ENCODE results near the gene DUSP12. TPM values are rescaled to one million over a fixed set of nuclear protein-coding genes. Genes with fewer than 3 reads are reported as not detected.

Gene DUSP12
- total and polyA plus RNA-seq, 2 experiments from 2014 or later, result 35.4 to 47.9 TPM

- Histone ChIP-seq H3K36me3 (replicated peaks; ENCODE audit: insufficient read depth, low read depth) (no peaks in the 10 kb centered on the region), H3K27me3 (no peaks in the 10 kb centered on the region), H3K9me3 (ENCODE audit: low read depth) (no peaks in the 10 kb centered on the region), H3K79me2 (no peaks in the 10 kb centered on the region), H3K4me3 (no peak overlapping the region), H3K4me2 (no peak overlapping the region), H3K27ac (no peak overlapping the region), H4K20me1 (ENCODE audit: insufficient read depth, poor library complexity, severe bottlenecking) (no peaks in the 10 kb centered on the region), H3K9me2 (replicated peaks; ENCODE audit: insufficient read depth) (no peaks in the 10 kb centered on the region), H3K4me1 (ENCODE audit: insufficient read depth) (no peaks in the 10 kb centered on the region), H2AFZ (no peak overlapping the region)
- TF ChIP-seq CTCF (IDR thresholded peaks at IDR 0.05; ENCODE audit: poor library complexity), result no peak
- TF ChIP-seq EZH2 (IDR thresholded peaks at IDR 0.05; ENCODE audit: borderline replicate concordance), result no peak
- TF ChIP-seq EZH2phosphoT487 (IDR thresholded peaks at IDR 0.05; ENCODE audit: low read depth, severe bottlenecking, unreplicated experiment), result no peak
- no peak for DNase-seq (ENCODE audit: low spot score)
- 90% methylated on average over 4 of the region's 4 CpGs for WGBS (ENCODE audit: low lambda C conversion rate, missing lambda C conversion rate)
These were observed 41.2 kb downstream of the DUSP12 start for GRCh38 chr1:161790587-161791317.

GRCh38 chr1:161791904-161792655 lies 42.5 kb downstream of the DUSP12 start:
- 87% methylated on average over 5 of the region's 5 CpGs for WGBS (ENCODE audit: low lambda C conversion rate, missing lambda C conversion rate)
- H3K36me3 ChIP-seq (replicated peaks; ENCODE audit: insufficient read depth, low read depth), result no peaks in the 10 kb centered on the region

DNA sequence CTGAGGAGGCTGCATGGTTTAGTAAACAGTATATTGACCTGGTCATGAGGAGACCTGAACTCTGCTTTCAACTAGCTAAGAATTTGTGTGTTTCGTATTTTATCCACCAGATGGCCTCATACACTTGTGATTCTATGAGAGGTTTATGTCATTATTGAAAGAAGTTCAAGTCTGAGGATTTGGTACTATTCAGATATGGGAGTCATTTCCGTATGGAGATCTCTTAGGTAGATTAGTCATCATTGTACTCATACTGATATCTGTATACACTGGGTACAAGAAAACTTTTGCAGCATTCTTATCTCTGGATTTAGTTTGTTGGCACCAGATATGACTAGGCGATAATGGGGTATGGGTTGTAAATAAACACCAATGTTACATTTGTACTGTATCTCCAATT lies 43.2 kb downstream of the DUSP12 start:
- Histone ChIP-seq H3K9me2 (replicated peaks; ENCODE audit: insufficient read depth) (no peaks in the 10 kb centered on the region), H3K4me3 (no peak overlapping the region), H2AFZ (no peak overlapping the region), H3K79me2 (no peaks in the 10 kb centered on the region), H3K27me3 (no peaks in the 10 kb centered on the region), H3K9me3 (ENCODE audit: low read depth) (no peaks in the 10 kb centered on the region), H3K4me2 (no peak overlapping the region), H3K36me3 (replicated peaks; ENCODE audit: insufficient read depth, low read depth) (no peaks in the 10 kb centered on the region), H3K4me1 (ENCODE audit: insufficient read depth) (no peaks in the 10 kb centered on the region), H3K27ac (no peak overlapping the region), H4K20me1 (ENCODE audit: insufficient read depth, poor library complexity, severe bottlenecking) (no peaks in the 10 kb centered on the region)
- no peak for TF ChIP-seq EZH2 (IDR thresholded peaks at IDR 0.05; ENCODE audit: borderline replicate concordance)
- TF ChIP-seq CTCF (IDR thresholded peaks at IDR 0.05; ENCODE audit: poor library complexity), result peak; percentile 68
- TF ChIP-seq EZH2phosphoT487 (IDR thresholded peaks at IDR 0.05; ENCODE audit: low read depth, severe bottlenecking, unreplicated experiment), result no peak
- 37% methylated on average over 3 of the region's 3 CpGs for WGBS (ENCODE audit: low lambda C conversion rate, missing lambda C conversion rate)
- DNase-seq (ENCODE audit: low spot score), result peak; percentile 62

More at GRCh38 chr1:161791904-161792655, 42.5 kb downstream of the DUSP12 start:
- Histone ChIP-seq H3K4me2 (no peak overlapping the region), H3K4me1 (ENCODE audit: insufficient read depth) (no peaks in the 10 kb centered on the region), H3K79me2 (no peaks in the 10 kb centered on the region), H4K20me1 (ENCODE audit: insufficient read depth, poor library complexity, severe bottlenecking) (no peaks in the 10 kb centered on the region), H3K4me3 (no peak overlapping the region), H2AFZ (no peak overlapping the region), H3K27ac (no peak overlapping the region), H3K9me3 (ENCODE audit: low read depth) (no peaks in the 10 kb centered on the region), H3K27me3 (no peaks in the 10 kb centered on the region), H3K9me2 (replicated peaks; ENCODE audit: insufficient read depth) (no peaks in the 10 kb centered on the region)
- no peak for DNase-seq (ENCODE audit: low spot score)
- TF ChIP-seq EZH2 (IDR thresholded peaks at IDR 0.05; ENCODE audit: borderline replicate concordance) (no peak), CTCF (IDR thresholded peaks at IDR 0.05; ENCODE audit: poor library complexity) (no peak), EZH2phosphoT487 (IDR thresholded peaks at IDR 0.05; ENCODE audit: low read depth, severe bottlenecking, unreplicated experiment) (no peak)
